SU-DHL-6 (cell line): ENCODE data around the gene ACVR1B.

Experiments used
- H2AFZ ChIP-seq: fragments of 200-600 bp; sonication (generic); 2 replicates; pipeline ENCODE4 v1.6.1; 2014; ENCODE audit warnings: low read depth, mild to moderate bottlenecking, moderate library complexity, mixed read lengths, antibody characterized with exemption, low read length; ENCODE audit not compliant: severe bottlenecking
- H3F3A ChIP-seq: fragments of 200-600 bp; shearing (Covaris generic); 2 replicates; pipeline ENCODE4 v1.6.0; 2016; ENCODE audit warnings: antibody characterized with exemption, mild to moderate bottlenecking; ENCODE audit not compliant: insufficient read depth
- H3K27ac ChIP-seq: fragments of 200-600 bp; sonication (generic); 2 replicates; pipeline ENCODE4 v1.5.1; 2016; ENCODE audit warnings: low read depth, mild to moderate bottlenecking, low read length, moderate library complexity, mixed read lengths
- H3K27me3 ChIP-seq: fragments of 200-600 bp; sonication (generic), shearing (Covaris generic); 2 replicates; pipeline ENCODE4 v1.6.0; 2014; ENCODE audit warnings: mild to moderate bottlenecking, low read length
- H3K36me3 ChIP-seq: fragments of 200-600 bp; sonication (generic); 2 replicates; pipeline ENCODE4 v1.6.1; 2014; ENCODE audit warnings: mild to moderate bottlenecking, low read length, mixed read lengths
- H3K4me2 ChIP-seq: fragments of 300-600, 200-600 bp; shearing (Covaris generic), sonication (generic); 2 replicates; pipeline ENCODE4 v1.6.0; 2014; ENCODE audit warnings: low read length, low read depth, mild to moderate bottlenecking; ENCODE audit not compliant: poor library complexity, severe bottlenecking
- H3K4me3 ChIP-seq: fragments of 200-600 bp; sonication (generic); 2 replicates; pipeline ENCODE4 v1.5.1; 2014; ENCODE audit warnings: antibody characterized with exemption, low read length, mild to moderate bottlenecking, mixed read lengths; ENCODE audit not compliant: insufficient read depth, poor library complexity, severe bottlenecking
- H3K79me2 ChIP-seq: fragments of 200-600 bp; sonication (generic); 2 replicates; pipeline ENCODE4 v1.6.1; 2014; ENCODE audit warnings: mild to moderate bottlenecking, low read length, moderate library complexity; ENCODE audit not compliant: insufficient read depth
- H3K9ac ChIP-seq: fragments of 200-600 bp; sonication (generic); 2 replicates; pipeline ENCODE4 v1.7.0; 2014; ENCODE audit warnings: mild to moderate bottlenecking, low read length
- H3K9me2 ChIP-seq: fragments of 200-600 bp; sonication (generic); replicated peaks from 2 replicates; pipeline ENCODE4 v1.6.1; 2014; ENCODE audit warnings: low read length; ENCODE audit not compliant: insufficient read depth
- H3K9me3 ChIP-seq: fragments of 200-600 bp; sonication (generic); 2 replicates; pipeline ENCODE4 v1.6.1; 2014; ENCODE audit warnings: low read length, mixed read lengths; ENCODE audit not compliant: insufficient read depth
- H4K20me1 ChIP-seq: fragments of 200-600 bp; sonication (generic); 2 replicates; pipeline ENCODE4 v1.6.1; 2014; ENCODE audit warnings: low read depth, mild to moderate bottlenecking, antibody characterized with exemption, low read length, moderate library complexity, mixed read lengths
- CTCF ChIP-seq: fragments of 200-600 bp; sonication (generic); IDR thresholded peaks from one replicate; pipeline ENCODE4 v1.5.1; 2017; ENCODE audit warnings: antibody characterized with exemption, mild to moderate bottlenecking, low read length, moderate library complexity; ENCODE audit not compliant: insufficient read depth, poor library complexity, severe bottlenecking
- EZH2phosphoT487 ChIP-seq: fragments of 200-600 bp; sonication (generic), shearing (Covaris generic); conservative IDR thresholded peaks from 2 replicates; pipeline ENCODE4 v1.6.1; 2018; ENCODE audit warnings: mild to moderate bottlenecking, antibody characterized with exemption, low read length, moderate library complexity, mixed read lengths

ACVR1B gene

GRCh38 chr12:51932218-51933076 is 19.1 kb upstream of the ACVR1B start:
- no peak for TF ChIP-seq CTCF
- no peak for TF ChIP-seq EZH2phosphoT487
- no peaks in the 10 kb centered on the region for H3K27me3 ChIP-seq
- H3K9me3 ChIP-seq = no peaks in the 10 kb centered on the region
- no peaks in the 10 kb centered on the region for H3K9me2 ChIP-seq
- no peak overlapping the region for H3K9ac ChIP-seq
- no peaks in the 10 kb centered on the region for H3F3A ChIP-seq
- no peaks in the 10 kb centered on the region for H3K79me2 ChIP-seq
- no peak overlapping the region for H2AFZ ChIP-seq
- H3K27ac ChIP-seq = no peak overlapping the region
- no peak overlapping the region for H3K4me2 ChIP-seq
- H4K20me1 ChIP-seq = no peaks in the 10 kb centered on the region
- H3K36me3 ChIP-seq = no peaks in the 10 kb centered on the region
- no peak overlapping the region for H3K4me3 ChIP-seq

GRCh38 chr12:51934080-51934479 is 17.4 kb upstream of the ACVR1B start:
- Histone ChIP-seq H3K79me2 (no peaks in the 10 kb centered on the region), H3K9ac (no peak overlapping the region), H3K27me3 (no peaks in the 10 kb centered on the region), H3K9me3 (no peaks in the 10 kb centered on the region), H4K20me1 (no peaks in the 10 kb centered on the region), H3K9me2 (no peaks in the 10 kb centered on the region), H3K36me3 (no peaks in the 10 kb centered on the region), H3K27ac (no peak overlapping the region), H3F3A (no peaks in the 10 kb centered on the region), H2AFZ (no peak overlapping the region), H3K4me3 (no peak overlapping the region), H3K4me2 (no peak overlapping the region)
- TF ChIP-seq CTCF (no peak), EZH2phosphoT487 (no peak)

DNA sequence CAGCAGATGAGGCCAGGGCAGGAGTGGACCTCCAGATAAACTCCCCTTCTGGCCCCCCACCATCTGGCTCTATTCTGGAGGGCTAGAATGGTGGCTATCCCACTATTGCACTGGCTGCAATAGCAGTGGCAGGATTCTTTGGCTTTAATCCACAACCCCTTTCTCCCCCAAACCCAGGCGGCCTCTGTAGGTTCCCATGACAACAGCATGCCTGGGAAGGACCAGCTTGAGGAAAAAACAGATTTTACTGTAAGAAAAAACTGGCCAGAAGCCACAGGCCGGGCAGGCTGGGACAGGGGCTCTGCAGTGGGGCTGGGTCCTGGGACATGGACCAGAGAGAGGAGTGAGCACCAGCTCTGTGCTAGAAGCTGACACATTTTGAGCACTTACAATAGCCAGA is 13.6 kb upstream of the ACVR1B start:
- Histone ChIP-seq H3K9me3 (no peaks in the 10 kb centered on the region), H3K4me3 (no peak overlapping the region), H3K9me2 (no peaks in the 10 kb centered on the region), H3F3A (no peaks in the 10 kb centered on the region), H4K20me1 (no peaks in the 10 kb centered on the region), H3K4me2 (no peak overlapping the region), H3K36me3 (no peaks in the 10 kb centered on the region), H3K27ac (no peak overlapping the region), H2AFZ (no peak overlapping the region), H3K9ac (no peak overlapping the region), H3K27me3 (no peaks in the 10 kb centered on the region), H3K79me2 (no peaks in the 10 kb centered on the region)
- TF ChIP-seq CTCF = no peak
- no peak for TF ChIP-seq EZH2phosphoT487
